OCI-M2 (cell line): ENCODE data around the gene KCNQ2.

Experiments
- DNase-seq: peaks from one replicate; lab custom pipeline; 2025; ENCODE audit not compliant: unreplicated experiment; lab: John Stamatoyannopoulos, UW

KCNQ2 gene

DNA sequence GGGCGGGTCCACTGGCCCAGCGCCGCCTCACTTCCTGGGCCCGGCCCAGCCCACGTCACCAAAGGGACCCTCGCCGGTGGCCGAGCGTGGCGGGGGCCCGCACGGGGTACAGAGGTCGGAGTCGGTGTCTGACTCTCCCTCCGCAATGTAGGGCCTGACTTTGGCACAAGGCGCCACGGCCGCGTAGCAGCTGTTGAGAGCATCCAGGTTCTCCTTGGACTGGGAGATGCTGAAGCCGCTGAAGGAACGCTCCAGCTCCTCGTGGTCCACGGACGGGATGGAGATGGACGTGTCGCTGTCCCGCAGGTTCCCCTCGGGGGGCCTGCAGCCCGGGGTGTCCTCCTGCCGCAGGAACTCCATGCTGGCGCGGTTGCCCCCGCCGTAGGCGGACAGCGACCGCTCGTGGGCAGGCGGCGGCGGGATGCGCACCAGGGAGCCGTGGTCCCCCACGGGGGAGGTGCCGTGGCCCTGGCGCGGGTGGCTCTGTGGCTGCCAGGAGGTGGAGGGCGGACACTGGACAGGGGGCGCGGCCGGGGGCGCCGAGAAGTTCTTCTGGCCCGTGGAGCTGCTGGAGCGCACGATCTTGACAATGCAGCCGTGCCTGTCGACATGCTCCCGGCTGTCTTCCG is 65.7 kb downstream of the KCNQ2 start:
- DNase-seq = no peak

DNA sequence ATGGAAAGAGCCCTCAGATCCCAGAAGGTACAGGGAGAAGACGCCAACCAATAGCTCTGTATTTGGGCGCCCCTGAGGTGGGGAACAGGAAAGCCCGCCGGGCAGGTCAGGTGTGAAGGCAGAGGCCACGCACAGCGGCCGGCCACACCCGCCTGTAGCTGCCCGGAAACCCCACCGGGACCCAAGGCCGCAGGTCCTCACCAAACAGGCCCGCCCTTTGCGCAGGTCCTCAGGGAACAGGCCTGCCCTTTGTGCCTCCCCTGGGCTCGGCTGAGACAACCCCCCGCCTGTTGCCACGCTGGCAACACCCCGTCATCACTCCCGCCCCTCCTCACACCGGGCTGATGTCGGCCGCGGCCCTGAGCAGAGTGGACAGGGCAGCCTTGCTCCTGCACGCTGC is 66.4 kb downstream of the KCNQ2 start:
- DNase-seq = no peak

DNA sequence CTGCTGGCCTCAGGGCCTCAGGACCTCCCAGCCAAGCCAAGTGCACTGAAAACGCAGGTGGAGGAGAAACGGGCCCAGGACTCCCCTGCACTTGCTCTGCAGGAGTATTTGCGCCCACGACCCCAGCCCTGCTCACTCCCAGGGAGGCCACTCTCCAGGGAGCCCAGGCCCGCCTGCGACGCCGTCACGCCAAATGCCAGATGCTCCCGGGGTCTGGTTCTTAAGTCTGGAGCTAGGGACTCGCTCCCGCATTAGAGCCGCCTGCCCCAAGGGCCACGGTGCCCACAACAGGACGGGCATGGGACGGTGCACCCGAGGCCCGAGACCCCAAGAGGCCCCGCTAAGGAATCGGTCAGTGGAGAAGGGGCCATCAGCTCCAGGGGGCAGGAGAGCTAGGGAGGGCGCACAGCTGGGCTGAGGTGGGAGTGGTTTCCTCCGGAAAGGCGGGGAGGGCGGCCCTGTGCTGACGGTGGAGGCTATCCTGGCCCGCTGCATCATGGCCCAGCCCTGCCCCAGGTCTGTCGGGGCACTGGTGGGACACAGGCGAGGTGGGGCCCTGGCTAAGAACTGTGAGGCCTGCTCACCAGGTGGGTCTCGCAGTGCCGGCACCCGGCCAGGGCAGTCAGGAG is 67.2 kb downstream of the KCNQ2 start:
- DNase-seq = no peak

DNA sequence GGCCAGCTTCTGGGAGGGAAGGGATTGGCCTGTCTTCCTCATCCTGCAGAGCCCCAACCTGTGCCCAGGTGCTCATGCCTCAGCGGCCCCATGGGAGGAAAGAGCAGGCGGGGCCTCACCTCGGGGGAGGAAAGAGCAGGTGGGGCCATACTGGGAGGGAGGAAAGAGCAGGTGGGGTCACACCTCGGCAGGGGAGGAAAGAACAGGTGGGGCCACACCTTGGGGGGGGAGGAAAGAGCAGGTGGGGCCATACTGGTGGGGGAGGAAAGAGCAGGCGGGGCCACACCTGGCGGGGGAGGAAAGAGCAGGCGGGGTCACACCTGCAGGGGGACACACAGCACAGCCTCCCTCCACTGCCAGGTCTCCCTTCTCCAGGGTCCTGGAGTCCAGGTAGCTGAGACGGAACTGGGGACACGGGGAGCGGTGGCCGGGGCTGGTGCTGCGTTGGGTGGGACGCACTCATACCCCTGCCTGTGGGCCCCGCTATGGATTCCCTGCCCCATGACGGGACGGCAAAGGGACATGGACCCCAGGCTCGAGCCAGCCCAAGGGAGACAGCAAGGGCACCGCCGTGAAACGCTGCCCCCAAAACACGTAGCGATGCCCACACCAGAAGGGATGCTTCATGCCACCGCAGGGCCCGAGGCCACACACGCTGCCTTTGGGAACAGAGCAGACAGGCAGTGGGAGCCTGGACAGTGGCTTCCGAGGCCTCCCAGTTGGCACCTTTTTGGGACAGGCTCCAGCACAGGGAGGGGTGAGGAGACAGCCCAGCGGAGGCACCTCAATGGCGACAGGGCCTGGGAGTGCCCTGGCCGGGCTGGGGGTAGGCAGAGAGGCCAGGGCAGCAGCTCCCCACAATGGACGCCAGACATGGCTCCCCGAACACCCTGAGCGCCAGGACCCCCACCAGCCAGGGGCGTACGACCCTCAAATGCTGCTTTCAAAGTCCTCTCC is 68.0 kb downstream of the KCNQ2 start:
- no peak for DNase-seq

DNA sequence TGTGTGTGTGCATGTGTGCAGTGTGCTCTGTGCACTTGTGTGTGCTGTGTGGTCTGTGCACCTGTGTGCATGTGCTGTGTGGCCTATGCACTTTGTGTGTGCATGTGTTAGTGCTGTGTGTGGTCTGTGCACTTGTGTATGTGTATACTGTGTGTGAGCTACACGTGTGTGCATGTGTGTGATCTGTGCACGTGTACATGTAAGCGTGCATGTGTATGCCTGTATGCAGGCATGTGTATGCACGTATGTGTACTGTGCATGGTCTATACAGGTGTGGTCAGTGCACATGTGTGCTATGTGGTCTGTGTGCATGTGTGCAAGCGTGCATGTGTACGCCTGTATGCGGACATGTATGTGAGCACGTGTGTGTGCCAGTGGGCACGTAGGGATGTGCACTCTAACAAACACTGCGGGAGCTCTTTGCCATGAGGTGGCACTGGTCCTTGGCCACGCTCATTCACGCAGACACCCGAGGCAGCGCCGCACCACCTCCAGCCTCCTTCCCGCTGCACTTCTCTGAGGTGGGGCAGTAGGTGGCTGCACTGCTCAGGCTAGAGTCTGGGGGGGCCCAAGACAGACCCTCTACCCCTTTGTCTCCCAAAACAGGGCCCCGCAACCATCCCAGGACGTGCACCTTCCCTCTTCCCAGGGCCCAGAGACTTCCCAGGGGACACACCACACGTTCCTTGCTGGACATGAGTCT is 68.9 kb downstream of the KCNQ2 start:
- no peak for DNase-seq

DNA sequence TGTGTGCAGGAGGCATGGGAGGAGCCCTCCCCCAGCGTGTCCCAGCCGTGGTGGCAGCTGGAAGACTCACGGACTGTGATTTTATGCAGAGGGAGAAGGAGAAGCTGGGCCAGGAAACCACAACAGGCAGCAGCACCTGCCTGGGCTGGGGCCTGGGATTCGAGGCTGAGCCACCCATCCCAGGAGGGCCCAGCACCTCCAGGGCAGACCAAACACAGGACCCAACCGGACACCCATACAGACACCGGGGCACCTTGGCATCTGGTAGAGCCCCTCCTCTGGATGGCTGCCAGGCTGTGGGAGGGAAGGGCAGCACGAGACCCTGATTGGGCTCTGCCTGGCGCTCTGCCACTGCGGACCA is 69.6 kb downstream of the KCNQ2 start:
- DNase-seq = no peak

DNA sequence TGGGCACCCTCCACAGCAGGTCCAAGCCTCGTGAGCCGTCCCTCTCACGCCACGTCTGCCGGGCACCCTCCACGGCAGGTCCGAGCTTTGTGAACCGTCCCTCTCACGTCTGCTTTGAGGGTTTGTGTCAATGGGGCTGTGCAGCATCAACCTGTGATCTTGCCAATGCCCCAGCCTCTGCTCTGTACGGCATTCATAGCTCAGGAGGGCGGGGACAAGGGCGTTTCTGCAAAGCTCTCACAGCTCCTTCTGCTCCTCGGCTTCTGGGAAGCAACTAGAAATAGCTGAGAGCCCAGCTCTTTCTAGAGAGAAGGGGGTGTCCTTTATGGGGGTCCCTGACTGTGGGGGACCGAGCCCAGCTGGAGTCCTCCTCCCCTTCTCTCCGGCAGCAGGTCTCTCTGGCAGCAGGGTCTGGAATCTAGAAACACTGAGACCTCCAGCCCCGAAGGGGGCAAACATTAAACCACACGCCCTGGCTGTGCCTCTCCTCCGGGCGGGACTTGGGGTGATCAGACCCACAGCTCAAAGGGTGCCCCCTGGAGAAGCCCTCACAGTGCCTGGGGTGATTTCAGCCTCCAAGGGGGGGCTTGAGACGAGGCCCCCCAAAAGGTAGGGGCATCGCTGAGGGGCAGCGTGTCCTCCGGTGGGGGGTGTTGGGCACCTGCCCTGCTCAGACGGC is 70.1 kb downstream of the KCNQ2 start:
- DNase-seq = no peak

DNA sequence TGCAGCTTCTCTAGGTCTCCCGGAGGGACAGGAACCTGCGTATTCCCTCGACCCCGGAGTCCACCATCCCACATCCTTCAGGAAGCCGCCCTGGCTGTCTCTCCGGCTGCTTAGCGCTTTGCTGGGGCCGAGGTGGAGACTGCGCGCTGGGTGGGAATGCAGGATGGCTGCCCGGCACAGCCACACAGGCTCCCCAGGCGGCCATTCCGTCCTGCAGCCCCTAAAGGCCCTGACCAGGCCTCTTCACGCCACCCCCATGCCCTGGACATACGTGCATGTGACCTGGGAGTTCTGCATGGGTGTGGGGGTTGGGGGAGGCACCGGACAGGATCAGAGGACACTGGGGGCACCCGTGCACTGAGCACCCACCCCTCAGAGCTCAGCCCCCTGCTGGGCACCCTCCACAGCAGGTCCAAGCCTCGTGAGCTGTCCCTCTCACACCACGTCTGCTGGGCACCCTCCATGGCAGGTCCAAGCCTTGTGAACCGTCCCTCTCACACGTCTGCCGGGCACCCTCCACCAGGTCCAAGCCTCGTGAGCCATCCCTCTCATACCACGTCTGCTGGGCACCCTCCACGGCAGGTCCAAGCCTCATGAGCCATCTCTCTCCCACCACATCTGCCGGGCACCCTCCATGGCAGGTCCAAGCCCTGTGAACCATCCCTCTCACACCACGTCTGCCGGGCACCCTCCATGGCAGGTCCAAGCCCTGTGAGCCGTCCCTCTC is 70.9 kb downstream of the KCNQ2 start:
- DNase-seq = no peak

DNA sequence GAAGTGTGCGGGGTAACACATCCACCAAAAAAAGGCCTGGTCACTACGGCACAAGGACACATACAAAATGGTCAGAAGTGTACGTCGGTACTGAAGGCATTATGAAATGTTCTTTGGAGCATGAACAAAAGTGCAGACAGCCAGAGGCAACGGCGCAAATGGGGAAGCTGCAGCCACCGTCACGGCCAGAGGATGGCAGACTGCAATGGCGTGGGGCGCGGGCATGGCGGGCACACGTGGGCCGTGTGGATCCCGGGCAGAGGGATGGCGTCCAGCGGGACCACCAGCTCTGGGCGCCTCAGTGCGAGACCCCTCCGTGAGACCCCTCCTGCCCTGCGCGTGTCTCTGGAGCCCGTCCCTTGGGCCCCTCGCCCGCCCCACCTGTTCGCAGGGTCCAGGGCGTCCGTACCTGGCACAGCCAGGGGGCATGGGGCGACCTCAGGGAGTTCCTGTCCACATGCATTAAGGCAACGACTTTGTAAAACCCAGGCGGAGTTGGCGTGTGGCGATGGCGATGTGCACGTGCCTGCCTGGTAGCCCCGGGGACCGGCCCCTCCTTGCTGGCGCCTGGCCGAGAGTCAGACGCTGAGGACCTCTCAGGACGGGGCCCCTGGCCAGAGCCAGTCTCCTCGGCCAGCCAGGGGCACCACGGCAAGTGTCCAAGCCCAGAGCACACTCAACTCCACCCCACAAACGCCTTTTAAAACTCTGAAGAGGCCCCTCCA is 71.8 kb downstream of the KCNQ2 start:
- no peak for DNase-seq

DNA sequence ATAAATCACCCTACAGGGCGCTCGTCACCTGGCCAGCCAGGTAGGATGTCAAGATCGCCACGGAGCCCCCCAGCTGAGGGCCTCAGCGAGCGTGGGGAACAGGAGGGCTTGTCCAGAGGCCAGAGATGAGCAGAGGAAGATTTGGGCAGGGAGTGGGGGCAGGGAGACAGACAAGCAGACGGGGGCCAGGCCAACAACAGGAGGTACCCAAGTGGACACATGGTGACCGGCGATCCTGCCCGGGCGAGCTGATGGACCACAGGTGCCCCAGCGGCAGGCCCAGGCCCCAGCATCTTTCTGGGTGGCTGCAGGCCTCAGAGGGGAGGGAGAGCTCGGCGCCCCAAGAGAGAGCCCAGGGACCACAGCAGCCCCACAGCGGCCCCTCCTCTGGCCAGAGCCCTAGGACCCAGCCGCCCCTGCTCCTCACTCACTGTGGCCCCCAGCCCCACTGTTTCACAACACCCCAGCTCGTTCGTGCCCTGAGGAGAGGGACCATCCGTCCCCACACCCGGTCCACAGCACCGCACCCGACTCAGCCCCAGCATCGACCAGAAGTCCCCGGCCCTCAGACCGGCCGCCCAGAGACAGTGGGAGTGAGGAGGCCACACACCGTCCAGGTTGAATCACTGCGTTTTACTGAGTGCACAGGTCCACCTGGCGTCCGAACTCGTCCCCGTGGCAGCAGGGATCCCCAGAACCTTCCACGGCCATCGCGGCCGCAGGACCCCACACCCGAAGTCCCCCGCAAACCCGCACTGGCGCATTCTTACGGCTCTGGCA is 72.7 kb downstream of the KCNQ2 start:
- DNase-seq = no peak

DNA sequence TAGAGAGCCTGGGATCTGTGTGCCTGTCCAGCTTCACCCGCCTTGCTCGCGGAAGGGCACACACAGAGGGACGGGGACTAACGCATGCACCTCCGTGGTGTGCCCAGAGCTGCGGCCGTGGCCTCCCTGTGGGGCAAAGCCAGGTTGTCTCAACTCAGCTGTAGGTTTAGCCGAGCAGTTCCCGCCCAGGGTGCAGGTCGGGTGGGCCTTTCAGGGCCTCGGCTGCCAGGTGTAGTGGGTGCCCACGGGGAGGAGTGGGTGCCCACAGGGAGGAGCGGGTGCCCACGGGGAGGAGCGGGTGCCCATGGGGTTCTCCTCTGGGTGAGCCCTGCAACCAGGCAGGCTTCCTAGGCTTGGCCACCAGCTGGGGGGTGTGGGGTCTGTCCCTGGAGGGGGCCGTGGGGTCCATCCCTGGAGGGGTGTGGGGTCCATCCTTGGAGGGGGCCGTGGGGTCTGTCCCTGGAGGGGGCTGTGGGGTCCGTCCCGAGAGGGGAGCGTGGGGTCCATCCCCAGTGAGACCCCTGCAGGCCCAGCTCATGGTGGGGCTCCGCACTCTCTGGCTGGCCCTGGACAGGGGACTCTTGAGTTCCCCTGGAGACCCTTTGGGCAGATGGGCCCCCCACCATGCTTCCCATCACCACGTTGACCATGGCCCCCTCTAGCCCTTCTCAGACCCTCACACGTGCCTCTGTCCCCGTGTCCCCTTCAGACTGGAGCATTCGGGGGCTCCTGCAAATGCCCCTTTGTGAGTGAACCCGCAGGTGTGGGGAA is 73.5 kb downstream of the KCNQ2 start:
- DNase-seq = no peak

DNA sequence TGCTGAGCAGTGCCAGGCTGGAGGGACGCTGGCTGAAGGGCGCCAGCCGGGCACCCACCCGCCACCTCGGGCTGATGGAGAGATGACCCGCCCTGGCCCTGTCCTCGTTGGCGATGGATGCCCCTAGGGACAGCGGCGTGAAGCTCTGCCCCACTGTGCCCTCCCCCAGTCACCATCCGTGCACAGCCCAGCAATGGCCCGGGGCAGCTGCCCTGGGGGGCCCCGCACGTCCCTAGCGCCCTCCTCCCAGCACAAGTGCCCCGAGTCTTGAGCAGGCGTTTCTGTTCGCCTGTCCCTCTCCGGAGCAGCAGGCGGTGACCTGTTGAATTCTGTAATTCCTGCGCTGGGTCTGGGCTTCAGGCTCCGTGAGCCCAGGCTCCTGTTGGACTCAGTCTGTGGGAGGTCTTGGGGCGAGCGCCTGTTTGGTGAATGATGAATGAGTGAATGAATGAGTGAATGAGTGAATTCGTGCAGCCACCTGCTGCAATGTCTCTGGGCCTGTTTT is 74.5 kb downstream of the KCNQ2 start:
- no peak for DNase-seq

DNA sequence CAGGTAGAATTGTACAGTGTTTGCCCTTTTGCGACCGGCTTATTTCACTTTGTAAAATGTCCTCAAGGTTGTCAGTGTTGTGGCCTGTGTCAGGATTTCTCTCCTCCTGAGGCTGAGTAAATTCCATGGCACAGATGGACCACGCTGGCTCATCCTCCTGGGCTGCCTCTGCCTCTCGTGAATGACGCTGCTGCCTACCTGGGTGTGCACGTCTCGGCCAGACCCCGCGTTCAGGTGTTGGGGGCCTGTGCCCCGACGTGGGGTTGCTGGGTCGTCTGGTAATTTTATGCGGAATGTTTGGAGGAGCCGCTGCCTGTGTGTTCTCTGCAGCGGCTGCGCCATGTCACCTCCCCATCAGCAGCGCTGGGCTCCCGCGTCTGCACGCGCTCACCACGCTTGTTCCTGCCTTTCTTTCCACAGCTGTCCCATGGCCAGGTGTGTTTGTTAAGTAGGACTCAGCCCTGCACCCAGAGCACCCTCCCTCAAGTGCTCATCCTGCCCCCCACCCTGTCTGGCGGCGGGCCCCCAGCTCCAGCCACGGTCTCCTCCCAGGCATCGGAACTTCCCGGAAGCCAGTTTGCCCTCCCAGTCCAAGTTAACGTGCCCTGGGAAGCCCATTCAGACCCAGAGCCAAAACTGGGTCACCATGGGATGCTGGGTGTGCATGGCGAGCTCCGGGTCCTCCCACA is 75.2 kb downstream of the KCNQ2 start:
- DNase-seq = no peak

DNA sequence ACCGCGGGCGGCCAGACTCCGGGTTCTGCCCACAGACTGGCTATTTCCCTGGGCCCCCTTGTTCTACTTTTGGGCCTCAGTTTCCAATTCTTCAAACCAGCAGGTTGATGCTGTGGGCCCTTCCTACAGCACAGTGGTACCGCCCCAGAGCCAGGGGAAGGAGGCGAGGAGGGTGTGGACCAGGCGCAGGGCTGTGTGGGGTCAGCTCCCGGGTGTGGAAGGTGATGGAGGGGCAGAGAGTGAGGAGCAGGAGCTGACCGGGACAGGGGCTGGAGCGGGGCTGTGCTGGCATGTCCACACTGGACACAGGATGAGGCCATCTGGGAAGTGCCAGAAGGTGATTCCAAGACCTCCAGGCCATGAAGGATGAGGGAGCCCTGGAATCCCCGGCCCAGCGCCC is 76.2 kb downstream of the KCNQ2 start:
- no peak for DNase-seq

DNA sequence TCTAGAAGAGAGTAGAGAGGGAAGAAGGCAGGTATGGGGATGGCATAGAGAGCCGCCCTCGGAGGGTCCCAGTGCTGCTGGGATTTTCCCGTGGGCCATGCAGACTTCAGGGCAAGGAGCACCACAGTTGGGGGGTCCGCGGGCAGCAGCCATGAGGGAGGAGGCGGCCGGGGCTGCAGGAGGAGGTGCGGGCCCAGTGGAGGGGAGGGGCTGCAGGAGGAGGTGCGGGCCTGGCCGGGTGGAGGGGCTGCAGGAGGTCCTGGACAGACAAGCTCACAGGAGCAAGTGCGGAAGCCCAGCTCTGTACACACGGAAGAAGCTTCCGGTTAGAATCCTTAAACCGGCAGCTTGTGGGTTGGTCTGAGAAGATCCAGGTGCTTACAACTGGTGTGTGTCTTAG is 76.7 kb downstream of the KCNQ2 start:
- no peak for DNase-seq

DNA sequence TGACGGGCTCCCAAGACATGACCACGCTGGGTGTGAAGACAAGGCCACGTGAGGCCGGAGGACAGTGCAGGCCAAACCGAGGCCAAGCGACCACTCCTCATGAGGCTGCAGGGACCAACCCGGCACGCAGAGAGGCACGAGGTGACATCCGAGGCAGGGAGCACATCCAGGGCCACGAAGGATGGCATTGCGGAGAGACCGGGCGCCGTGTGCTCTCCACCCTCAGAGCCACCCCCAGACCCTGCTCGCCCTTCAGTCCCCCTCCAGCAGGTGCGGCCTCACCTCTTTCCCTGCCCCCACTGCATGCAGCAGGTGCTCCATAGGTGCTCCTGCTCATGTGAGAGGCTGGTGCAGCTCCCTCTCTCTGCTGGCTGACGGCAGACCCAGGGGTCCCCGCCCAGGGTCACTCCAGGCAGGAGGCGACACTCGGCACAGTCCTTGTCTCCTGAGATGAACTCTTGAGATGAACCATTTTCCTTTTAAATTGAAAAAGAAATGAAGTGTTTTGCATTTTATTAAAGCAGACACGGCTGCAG is 77.5 kb downstream of the KCNQ2 start:
- no peak for DNase-seq
